Measurements from ENCODE around the gene MAP1A.

- no peak for TF ChIP-seq POLR2A (IDR thresholded peaks at IDR 0.05; ENCODE audit: low read depth, low read length)
- no peak for TF ChIP-seq POLR2AphosphoS5 (IDR thresholded peaks at IDR 0.05; ENCODE audit: low read depth, low read length)
- no peak for TF ChIP-seq TAF1 (IDR thresholded peaks at IDR 0.05; ENCODE audit: borderline replicate concordance, low read depth, low read length)
Observed at GRCh38 chr15:43508421-43508820, 9.0 kb upstream of the MAP1A start.

Measured in GM12892 (cell line).